Measurements from ENCODE around the gene SLC9A9.

Gene SLC9A9

DNA sequence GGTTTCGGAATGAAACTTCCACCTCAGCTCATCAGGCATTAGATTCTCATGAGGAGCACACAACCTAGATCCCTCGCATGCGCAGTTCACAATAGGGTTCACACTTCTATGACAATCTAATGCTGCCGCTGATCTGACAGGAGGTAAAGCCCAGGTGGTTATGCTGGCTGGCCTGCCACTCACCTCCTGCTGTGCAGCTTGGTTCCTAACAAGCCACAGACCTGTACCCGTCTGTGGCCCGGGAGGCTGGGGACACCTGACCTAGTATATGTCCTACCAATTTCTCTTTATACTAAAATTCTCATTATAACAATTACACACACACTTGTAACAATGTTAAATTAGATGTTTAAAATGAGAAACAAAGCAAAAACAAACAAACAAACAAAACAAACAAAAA lies 172.2 kb downstream of the SLC9A9 start:
- no peak for DNase-seq

DNA sequence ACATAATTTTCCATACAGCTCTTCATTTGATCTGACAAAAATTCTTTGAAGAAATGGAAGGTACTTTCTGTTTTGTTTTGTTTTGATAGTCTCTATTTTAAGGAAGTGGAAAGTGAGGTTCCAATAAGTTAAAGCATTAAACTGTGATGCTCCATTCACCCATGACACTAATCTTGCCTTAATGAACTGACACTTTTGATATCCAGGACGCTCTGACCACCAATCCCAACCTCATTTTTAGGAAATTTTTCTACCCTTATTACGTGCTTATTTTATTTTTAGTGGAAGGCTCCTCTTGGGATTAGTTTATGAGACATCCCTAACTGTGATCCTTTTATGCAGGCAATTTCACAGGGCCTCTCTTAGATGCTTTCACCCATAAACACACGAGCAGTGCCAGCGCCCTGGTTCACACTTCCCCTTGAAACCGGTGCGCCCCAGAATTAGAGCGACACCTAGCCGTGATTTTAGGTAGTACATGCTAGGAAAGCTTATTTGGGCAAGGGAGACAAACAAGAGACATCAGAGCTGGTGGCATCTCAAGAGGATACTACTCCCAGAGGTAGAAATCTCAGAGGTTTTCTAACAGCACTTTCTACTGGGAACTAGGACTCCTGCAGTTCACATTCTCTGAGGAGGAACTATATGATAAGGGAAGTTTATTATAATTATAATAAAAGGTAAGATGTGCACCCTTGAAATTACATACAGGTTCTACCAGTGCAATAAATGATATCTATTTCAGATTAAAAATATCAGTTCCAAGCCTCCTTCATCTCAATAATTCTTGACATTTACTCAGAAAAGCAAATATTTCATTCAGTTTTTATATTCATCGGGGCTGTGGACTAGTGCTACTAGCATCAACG lies 173.9 kb downstream of the SLC9A9 start:
- peak; percentile 67 for DNase-seq

DNA sequence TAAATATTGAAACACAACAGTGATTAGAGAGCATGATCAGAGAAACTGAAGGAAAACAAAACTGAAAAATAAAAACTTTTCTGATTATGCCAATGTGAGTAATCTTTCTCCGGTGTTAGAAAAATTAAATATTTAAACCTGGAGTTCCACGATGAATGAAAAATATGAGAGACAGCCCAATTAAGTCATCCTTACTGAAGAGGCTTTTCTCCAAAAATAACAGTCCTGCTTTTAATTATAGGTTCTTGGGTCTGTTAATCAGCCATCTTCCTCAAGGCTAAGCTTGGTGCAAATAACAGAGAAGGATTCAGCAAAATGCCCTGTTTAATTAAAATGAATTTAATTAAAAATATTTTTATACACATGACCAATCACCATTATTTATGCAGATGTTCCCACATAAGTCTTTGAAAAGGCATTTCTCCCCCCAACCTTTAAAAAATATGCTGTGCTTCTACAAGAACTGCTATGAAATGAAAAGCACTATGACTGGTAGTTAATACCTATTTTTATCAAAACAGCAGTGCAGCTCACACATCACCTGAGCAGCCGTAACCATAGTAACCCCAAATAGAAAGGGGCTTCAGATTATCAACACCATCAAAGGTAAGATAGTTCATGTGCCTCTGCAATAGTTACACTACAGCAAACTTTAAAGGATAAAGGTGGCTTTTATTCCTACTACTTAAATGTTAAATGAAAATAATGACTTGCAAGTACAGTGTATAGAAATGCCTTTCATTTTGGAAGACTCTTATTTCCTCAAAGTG lies 175.7 kb downstream of the SLC9A9 start:
- no peak for DNase-seq

DNA sequence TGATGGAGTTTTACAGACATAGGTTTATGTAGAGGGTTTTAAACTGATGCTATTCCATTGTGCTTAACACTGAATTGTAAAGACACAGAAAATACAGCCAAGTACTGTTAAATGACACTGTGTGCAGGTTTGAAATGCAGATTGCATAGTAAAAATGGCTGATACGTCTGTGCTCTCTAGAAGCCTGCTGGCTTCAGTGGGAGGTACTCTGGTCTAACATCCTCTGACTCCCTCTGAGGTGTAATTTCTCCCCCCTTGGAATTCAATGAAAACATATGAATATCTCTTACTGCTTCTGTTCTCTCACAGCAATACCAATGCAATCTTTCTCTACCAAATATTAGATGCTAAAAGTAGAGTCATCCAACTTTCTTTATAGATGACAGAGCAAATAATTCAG lies 176.6 kb downstream of the SLC9A9 start:
- DNase-seq, result no peak

DNA sequence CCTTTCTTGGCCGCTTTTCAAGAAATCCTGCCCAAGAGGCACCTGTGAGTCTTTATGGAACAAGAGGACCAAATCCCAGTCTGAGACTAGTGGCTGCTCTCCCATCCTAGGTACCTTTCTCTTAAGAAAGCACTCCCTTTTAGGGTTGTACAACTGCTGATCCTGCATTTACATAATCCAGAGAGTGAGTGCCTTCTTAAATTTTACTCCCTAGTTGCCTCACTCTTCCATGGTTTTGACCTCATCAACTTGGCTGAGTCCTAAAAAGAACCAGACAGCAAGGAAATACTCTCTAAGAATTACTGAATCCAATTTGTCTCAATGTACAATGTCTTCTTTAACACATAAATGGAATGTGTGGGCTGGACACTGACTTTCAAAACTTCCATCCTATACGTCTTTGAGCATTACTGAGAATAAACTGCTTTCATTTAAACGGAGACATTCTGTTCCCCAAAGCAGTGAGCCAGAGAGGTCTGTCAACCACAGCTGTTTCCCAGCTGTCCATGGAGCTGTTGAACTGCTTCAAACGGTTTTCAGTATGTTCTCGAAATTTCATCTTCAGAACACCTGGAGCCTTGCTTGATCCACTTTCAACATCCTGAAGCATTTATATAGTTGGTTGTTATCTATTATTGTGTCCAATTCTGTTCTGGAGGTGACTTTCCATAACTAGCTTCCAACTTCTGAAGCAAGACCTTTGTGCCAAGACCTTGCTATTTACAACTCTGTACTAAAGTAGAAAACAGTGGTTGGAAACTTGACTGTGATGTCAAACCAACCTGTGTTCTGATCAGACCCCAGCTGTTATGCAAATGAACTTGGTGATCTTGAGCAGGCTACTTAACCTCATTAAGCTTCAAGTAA lies 179.1 kb downstream of the SLC9A9 start:
- no peak for DNase-seq

DNA sequence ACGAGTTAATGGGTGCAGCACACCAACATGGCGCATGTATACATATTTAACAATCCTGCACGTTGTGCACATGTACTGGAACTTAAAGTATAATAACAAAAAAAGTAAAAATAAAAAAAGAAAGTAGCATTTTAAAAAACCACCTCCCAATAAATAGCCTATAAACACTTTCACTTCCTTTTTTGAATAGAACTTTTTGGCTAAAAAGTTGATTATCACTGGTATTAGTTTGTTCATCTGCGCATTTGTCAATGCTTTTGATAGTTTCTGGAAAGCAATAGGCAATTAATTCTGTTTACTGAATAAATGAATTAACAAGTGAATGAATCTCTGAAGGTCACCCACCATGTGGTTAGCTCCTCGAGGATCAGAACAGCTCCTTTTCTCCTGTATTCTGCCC lies 179.9 kb downstream of the SLC9A9 start:
- no peak for DNase-seq

DNA sequence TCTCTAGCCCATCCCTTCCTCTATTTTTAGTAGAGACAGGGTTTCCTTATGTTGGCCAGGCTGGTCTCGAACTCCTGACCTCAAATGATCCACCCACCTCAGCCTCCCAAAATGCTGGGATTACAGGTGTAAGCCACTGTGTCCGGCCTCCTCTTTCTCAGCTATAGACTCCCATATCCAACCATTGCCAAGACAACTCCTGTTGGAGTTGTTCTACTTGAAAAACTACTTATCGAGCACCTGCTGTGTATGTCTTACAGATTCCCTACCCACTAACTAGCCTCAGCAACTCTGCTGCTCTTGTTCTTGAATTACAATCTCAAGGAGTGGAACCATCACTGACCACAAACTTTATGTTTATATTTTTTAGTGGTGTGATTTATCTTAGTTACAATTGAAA lies 186.6 kb downstream of the SLC9A9 start:
- no peak for DNase-seq

DNA sequence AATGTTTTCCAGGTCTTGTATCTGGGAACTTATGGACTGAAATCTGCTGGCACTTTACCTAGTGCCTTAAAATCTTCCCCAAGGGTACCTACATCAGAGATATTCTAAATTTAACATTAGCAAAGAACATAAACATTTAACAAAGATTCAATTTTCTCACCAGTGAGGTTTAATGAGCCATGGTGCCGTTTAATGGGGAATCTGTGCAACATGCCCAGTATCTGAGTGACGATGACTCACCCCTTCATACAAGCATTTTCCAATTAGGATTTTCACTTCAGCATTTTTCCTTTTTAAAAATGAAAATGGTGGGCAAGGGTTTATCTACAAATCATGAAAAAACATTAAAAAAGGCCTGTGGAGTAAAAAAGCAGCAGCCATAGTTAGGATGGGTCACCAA lies 189.4 kb downstream of the SLC9A9 start:
- DNase-seq, result peak; percentile 28

DNA sequence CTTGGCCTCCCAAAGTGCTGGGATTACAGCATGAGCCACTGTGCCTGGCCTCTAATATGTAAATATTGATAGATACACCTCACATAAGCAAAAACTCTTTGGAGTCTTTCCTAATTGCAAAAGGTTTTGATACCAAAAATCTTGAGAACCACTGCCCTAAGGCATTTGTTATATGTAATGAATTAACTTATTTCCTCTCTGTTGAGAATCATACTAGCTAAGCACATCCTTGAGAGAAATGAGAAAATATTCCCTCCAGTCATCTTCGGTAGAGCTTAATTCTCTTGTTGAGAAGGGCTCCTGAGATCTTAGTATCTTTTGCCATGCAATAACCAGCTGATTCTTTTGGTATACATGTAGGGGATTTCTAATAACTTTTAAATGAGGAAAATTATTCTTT lies 190.2 kb downstream of the SLC9A9 start:
- no peak for DNase-seq

DNA sequence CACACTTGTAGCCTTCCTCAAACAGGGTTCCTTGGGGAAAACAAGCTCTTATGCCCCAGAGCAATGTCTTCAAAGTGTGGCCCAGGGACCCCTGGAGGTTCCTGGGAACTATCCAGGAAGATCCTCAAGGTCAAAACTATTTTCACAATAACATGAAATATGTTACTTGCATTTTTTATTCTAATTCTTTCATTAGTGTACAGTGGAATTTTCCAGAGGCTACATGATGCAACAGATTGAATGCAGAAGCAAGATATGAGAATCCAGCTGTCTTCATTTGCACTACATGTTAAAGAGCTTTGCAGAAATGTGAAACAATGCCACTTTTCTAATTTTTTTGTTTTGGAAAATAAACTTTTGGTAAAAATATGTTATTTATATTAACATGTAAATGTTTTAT lies 190.9 kb downstream of the SLC9A9 start:
- DNase-seq, result peak; percentile 22

DNA sequence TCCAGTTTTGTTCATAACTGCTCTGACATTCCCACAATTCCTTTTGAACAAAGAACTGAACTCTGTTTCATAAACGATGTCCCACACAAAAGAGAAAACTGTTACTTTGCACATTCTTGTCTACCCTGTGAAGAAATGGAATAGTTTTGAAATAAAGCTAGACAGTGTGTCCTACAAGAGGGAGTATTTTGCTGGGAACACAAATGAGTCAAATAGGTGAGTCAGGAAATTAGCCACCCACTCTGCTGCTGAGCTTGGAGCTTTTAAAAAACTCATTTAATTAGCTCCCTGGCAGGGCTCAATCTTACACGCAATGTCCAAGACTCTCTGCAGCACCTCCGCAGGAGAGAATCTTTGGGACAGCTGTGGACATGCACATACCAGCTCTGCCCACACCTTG lies 193.4 kb downstream of the SLC9A9 start:
- DNase-seq, result peak; percentile 28

DNA sequence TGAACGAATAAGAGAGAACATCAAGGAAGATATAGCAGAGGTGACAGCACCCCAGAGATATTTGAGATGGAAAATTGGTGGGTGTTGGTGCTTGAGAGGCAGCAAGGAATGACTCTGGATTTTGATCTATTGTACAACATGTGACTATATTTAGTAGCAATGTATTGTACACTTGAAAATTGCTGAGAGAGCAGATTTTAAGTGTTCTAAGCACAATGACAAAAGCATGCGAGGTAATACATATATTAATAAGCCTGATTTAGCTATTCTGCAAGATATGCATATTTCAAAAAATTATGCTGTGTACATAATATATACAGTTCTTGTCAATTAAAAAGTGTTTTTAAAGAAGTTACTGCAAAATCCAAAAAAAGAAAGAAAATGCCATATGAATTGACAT lies 194.3 kb downstream of the SLC9A9 start:
- no peak for DNase-seq

DNA sequence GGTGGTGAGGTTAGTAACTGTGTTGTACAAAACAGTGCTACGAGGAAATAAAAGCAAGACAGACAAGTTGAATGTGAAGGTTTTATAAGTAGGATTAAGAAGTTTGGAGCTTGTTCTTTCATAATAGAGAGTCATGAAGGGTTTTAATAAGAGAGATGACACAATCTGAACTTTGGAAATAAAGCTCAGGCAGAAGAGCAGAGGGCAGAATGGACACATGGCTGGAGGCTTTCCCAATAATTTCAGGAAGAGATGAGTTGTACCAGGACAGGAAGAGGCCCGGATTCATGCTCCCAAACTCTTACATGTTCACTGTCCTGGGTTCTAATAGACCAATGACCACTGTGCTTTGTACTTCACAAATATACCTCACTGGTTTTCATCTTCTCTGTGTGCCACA lies 194.8 kb downstream of the SLC9A9 start:
- DNase-seq, result no peak

DNA sequence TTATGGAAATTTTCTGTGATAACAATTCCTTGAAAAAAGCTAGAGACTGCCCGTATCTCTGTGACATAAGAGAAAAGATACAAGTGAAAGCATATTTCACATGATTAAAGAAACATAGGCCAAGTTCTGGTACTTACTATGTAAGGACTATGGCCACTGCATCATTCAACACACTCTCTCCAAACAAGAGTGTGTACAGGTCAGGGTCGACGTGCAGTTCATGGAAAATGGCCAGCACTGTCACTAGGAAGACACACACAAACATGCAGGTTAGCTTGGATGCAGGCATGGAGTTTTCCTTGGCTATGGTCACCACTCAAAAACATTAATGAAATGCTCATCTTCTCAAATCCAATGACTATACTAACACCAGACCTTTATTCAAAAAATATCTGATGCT lies 196.2 kb downstream of the SLC9A9 start:
- DNase-seq, result no peak

DNA sequence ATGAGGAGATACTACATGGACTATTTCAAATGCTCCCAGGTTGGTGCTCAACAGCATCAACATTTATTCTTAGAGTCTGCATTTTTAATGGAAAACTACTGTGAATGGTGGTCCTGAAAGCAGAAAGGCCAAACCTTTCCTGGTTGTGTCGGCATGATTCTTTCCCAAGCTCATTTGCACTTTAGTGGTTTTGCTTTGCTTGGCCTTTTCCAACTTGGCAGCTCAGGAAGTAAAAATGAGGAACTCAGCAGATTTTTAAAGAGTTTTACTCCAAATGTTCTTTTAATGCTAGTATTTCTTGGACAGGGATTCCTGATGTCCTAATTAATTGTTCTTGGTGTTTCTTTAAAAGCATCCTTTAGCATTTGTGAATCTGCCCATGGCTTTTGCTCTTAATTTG lies 197.4 kb downstream of the SLC9A9 start:
- DNase-seq, result no peak

DNA sequence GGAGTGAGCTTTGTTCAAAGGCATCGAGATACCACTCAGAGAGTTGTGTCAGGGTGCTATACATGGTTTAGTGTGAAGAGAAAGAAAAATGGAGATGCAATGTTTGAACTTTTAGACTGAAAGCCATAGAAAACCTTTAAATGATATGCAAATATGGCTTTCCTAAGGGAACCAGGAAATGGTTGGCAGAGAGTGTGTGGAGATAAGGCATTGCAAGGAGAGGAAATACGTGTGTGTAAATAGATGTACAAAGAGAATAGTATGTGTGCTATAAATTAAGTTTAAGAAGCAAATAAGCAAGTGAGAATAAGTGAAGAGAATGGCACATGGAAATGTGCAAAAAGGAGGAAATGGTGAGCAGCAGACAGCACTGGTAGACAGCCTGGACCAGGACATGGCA lies 198.1 kb downstream of the SLC9A9 start:
- DNase-seq, result no peak

DNA sequence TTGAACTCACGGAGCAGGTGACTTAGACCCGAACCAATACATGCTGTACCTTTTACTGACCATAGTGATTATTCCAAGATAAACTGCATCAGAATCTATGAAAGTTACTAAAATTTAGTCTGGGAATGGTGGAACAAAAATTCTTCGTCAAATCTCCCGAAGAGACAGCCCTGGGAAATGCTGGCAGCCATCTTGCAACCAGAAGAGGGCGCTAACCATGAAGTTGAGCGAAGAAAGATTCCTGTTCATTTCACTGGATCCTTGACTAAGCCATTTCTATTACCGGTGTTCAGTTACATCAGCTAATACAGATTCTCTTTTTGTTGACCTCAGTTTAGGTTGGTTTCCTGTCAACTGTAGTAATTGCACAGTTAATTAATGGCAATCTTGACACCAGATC lies 199.6 kb downstream of the SLC9A9 start:
- no peak for DNase-seq

DNA sequence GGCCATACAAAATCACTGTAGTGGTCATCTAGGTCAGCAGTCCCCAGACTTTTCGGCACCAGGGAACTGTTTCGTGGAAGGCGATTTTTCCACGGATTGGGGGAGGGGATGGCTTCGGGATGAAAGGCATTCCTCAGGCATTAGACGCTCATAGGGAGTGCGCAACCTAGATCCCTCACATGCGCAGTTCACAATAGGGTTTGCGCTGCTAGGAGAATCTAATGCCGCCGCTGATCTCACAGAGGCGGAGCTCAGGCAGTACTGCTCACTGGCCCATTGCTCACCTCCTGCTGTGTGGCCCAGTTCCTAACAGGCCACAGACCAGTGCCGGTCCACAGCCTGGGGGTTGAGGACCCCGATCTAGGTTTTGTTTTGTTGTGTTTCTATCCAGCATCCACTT lies 200.1 kb downstream of the SLC9A9 start:
- DNase-seq, result no peak

DNA sequence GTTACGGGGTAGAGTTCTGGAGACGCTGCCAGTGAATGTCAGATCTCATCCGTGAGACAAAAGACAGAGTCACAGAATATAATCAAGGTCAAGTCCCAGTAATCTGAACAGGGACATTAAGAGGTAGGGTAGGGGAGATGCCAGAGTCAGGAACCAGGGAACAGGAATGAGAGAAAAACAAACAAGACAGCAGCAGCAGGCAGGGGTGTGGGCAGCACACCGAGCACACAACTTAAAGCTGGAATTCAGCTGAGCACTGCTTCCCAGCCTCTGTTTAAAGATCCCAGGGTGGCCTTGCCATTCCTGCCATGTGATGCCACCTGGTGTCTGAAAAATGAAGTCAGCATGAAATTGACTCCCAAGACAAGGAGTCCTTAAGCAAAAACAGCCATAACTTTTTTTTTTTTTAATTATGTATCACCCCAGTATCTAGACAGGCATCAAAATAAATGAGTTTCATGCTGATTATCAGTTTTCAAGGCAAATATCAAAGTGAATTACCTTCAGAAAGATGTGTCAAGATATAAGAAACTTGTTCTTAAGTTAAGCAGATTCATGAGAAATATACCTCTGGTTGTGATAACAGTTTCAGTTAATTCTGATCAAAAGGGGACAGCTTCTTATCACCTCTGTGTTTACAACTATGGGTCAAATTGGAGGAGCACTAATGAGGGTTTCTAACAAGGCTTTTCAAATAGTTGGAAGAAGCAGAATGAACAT lies 203.7 kb downstream of the SLC9A9 start:
- peak; percentile 71 for DNase-seq

DNA sequence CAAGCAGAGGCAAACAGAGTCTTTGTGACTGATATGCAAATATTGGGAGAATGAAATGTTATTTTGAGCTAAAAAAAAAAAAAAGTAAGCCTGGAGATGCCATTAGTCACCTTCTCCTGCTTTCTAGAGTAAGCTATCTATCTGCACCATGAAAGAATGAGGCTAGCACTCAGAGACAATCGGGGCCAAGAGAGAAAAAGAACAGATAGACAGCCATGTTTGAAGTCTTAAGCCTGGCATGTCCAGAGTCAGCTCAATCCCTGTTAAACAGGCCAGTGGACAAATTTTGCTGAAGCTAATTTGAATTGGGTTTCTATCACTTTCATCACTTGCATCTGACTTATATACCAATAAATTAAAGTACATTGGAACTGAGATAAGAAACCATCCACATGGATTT lies 204.4 kb downstream of the SLC9A9 start:
- DNase-seq, result no peak

DNA sequence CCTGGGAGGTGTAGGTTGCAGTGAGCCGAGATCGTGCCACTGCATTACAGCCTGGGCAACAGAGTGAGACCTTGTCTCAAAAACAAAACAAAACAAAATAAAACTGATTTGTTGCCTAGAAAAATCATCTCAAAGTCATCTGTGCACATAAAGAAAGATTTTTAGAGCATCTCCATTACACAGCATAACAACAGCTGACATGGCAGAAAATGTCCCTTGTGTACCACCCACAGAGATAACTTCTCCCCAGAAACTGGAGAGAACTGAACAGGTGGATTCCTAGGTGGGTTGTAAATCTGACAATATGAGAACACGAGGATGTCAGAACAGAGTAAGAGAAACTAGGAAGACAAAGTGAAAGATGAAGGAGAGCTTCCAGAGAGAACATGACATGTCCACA lies 207.5 kb downstream of the SLC9A9 start:
- DNase-seq, result no peak

DNA sequence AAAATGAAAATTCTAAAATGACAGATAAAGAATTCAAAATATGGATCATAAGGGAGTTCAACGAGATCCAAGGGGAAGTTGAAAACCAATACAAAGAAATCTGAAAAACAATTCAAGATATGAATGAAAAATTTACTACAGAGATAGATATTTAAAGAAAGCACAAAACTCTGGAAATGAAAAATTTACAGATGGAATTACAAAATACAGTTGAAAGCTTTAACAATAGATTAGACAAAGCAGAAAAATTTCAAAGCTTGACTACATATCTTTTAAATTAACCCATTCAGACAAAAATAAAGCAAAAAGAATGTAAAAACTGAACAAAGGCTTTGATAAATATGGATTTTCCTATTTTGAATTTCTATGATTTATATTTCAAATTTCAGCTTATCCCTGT lies 211.1 kb downstream of the SLC9A9 start:
- no peak for DNase-seq

DNA sequence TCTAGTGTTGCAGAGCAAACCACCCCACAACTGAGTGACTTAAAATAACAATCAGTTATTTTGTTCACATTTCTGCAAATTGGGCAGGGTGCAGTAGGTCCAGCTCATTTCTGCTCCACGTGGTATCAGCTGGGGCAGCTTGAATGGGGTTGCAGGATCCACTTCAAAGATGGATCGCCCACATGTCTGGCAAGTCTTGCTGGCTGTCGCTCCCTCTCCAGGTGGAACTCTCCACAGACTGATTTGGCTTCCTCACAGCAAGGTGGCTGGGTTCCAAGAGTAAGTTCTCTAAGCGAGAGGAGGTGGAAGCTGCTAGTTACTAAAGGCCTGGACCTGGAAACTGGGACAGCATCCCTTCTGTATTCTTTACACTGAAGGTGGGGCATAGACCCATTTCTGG lies 213.3 kb downstream of the SLC9A9 start:
- DNase-seq, result no peak
